K562 (cell line): ENCODE data around the gene BSCL2. TPM values are rescaled to one million over a fixed set of nuclear protein-coding genes. Genes with fewer than 3 reads are reported as not detected.

Source experiments
- ATAC-seq: fragments of 200-7000 bp; cut with Tn5 transposase; 3 replicates; pipeline ENCODE4 v1.9.1; 2020; ENCODE audit warnings: moderate library complexity
- BruUV-seq: library from RNA; stranded (reverse); fragments of 400-500 nt; replicated peaks from 2 replicates; lab custom pipeline; 2021; lab: Mats Ljungman, UMichigan
- CTCF ChIA-PET: fragments of 300-600 bp; formaldehyde crosslinking; extraction: SDS; loops from one replicate; lab custom pipeline; 2021; ENCODE audit warnings: low intra/inter-chr PET ratio; lab: Yijun Ruan, JAX
- POLR2A ChIA-PET: fragments of 300-600, 350-650 bp; sonication (Branson Sonifier 250); formaldehyde crosslinking; extraction: SDS; loops from one replicate; lab custom pipeline; 2021; ENCODE audit warnings: antibody characterized with exemption, inconsistent platforms; lab: Yijun Ruan, JAX
- DNase-seq, 4 experiments: peaks; one replicate each; pipeline versions ENCODE4 v3.0.0 to v3.0.0-alpha.2; 2011 to 2018; ENCODE audit warnings: low spot score in 3 of 4, mixed read lengths in 3 of 4; ENCODE audit errors: extremely low read depth in 1 of 4
- FAIRE-seq: peaks from 2 replicates; lab custom pipeline; 2011; peaks lifted over from hg19 to GRCh38; lab: Jason Lieb, UNC
- H2AFZ ChIP-seq: 2 replicates; pipeline ENCODE4 v1.6.0; 2011; ENCODE audit warnings: low read depth, low read length, control low read depth, inconsistent platforms
- H3K27ac ChIP-seq: fragments of 200-600 bp; 3 replicates; pipeline ENCODE4 v1.8.0; 2011; ENCODE audit warnings: low read depth, mild to moderate bottlenecking, control low read depth, inconsistent platforms, low read length, moderate library complexity, mixed read lengths; ENCODE audit errors: extremely low read depth
- H3K27me3 ChIP-seq, 2 experiments: fragments of 300-600 bp in 1 of 2; 2 replicates in 1 of 2; 3 replicates in 1 of 2; pipeline versions ENCODE4 v1.6.0 to v1.8.0; 2011; ENCODE audit warnings: inconsistent platforms in 2 of 2, low read length in 2 of 2, mild to moderate bottlenecking in 1 of 2, mixed read lengths in 1 of 2, moderate library complexity in 1 of 2; ENCODE audit not compliant: control insufficient read depth in 2 of 2, insufficient read depth in 2 of 2
- H3K36me3 ChIP-seq: fragments of 300-600 bp; 3 replicates; pipeline ENCODE4 v1.8.0; 2011; ENCODE audit warnings: mild to moderate bottlenecking, low read length, inconsistent platforms; ENCODE audit not compliant: control insufficient read depth, insufficient read depth
- H3K4me1 ChIP-seq, 2 experiments: fragments of 200-600 bp in 1 of 2; replicated peaks in 1 of 2; 2 replicates in 1 of 2; 3 replicates in 1 of 2; pipeline versions ENCODE4 v1.5.1 to v1.8.0; 2011; ENCODE audit warnings: inconsistent platforms in 2 of 2, low read length in 2 of 2, mild to moderate bottlenecking in 1 of 2, mixed read lengths in 1 of 2, moderate library complexity in 1 of 2; ENCODE audit not compliant: control insufficient read depth in 2 of 2, insufficient read depth in 2 of 2
- H3K4me2 ChIP-seq: 2 replicates; pipeline ENCODE4 v1.6.1; 2011; ENCODE audit warnings: low read length, control low read depth, inconsistent platforms, mixed read lengths; ENCODE audit not compliant: insufficient read depth
- H3K4me3 ChIP-seq: fragments of 200-600 bp; sonication (generic), shearing (Covaris generic); 2 replicates; pipeline ENCODE4 v1.5.1; 2016; ENCODE audit warnings: control low read depth, inconsistent platforms
- H3K79me2 ChIP-seq: fragments of 200-600 bp; 3 replicates; pipeline ENCODE4 v1.8.0; 2011; ENCODE audit warnings: low read length, inconsistent platforms; ENCODE audit not compliant: control insufficient read depth, insufficient read depth
- H3K9ac ChIP-seq, 2 experiments: 2 replicates each; pipeline versions ENCODE4 v1.6.0 to v1.6.1; 2011; ENCODE audit warnings: low read depth in 2 of 2, low read length in 2 of 2, control low read depth in 1 of 2, inconsistent platforms in 1 of 2, mild to moderate bottlenecking in 1 of 2, mixed read lengths in 1 of 2; ENCODE audit not compliant: insufficient read depth in 1 of 2
- H3K9me1 ChIP-seq: one replicate; pipeline ENCODE4 v1.6.0; 2011; ENCODE audit warnings: inconsistent platforms, mild to moderate bottlenecking, low read length, moderate library complexity; ENCODE audit not compliant: control insufficient read depth, insufficient read depth
- H3K9me3 ChIP-seq: replicated peaks from 2 replicates; pipeline ENCODE4 v1.5.1; 2011; ENCODE audit warnings: low read depth, low read length, inconsistent platforms; ENCODE audit not compliant: control insufficient read depth, insufficient read depth
- H4K20me1 ChIP-seq: replicated peaks from 2 replicates; pipeline ENCODE4 v1.6.1; 2011; ENCODE audit warnings: low read length, inconsistent platforms, mixed read lengths; ENCODE audit not compliant: control insufficient read depth, insufficient read depth
- GATAD2A ChIP-seq: fragments of 450-650 bp; IDR thresholded peaks from 2 replicates; pipeline ENCODE4 v1.6.1; 2017
- HES1 ChIP-seq: fragments of 450-650 bp; IDR thresholded peaks from 2 replicates; pipeline ENCODE4 v1.6.1; 2016; ENCODE audit warnings: low read depth, mild to moderate bottlenecking, moderate library complexity
- HMBOX1 ChIP-seq: sonication (generic); IDR thresholded peaks from 2 replicates; pipeline ENCODE4 v1.6.1; 2016
- HNRNPLL ChIP-seq: fragments of 200-400 bp; formaldehyde crosslinking; IDR thresholded peaks from 2 replicates; pipeline ENCODE4 v1.6.1; 2017; ENCODE audit warnings: low read length, low read depth, mild to moderate bottlenecking; ENCODE audit not compliant: poor library complexity, severe bottlenecking
- LCOR ChIP-seq: sonication (generic); formaldehyde crosslinking; IDR thresholded peaks from 2 replicates; pipeline ENCODE4 v1.8.0; 2022; ENCODE audit warnings: mild to moderate bottlenecking, missing genetic modification reagents
- NR1H2 ChIP-seq: sonication (generic); formaldehyde crosslinking; IDR thresholded peaks from 2 replicates; pipeline ENCODE4 v1.4.0; 2020; ENCODE audit warnings: mild to moderate bottlenecking, missing genetic modification reagents
- PHF20 ChIP-seq: fragments of 450-650 bp; IDR thresholded peaks from 2 replicates; pipeline ENCODE4 v1.6.1; 2018; ENCODE audit not compliant: partially characterized antibody
- POLR2A ChIP-seq: fragments of 450-650 bp; conservative IDR thresholded peaks from 2 replicates; pipeline ENCODE4 v1.6.1; 2016
- RBM34 ChIP-seq: fragments of 200-400 bp; formaldehyde crosslinking; IDR thresholded peaks from 2 replicates; pipeline ENCODE4 v1.6.1; 2018; ENCODE audit warnings: low read length, borderline replicate concordance; ENCODE audit not compliant: insufficient read depth
- SMARCE1 ChIP-seq: fragments of 450-650 bp; IDR thresholded peaks from 2 replicates; pipeline ENCODE4 v1.7.1; 2016; ENCODE audit warnings: mild to moderate bottlenecking
- TAF1 ChIP-seq: IDR thresholded peaks from 2 replicates; pipeline ENCODE4 v1.6.1; 2011; ENCODE audit warnings: mild to moderate bottlenecking, low read length, moderate library complexity; ENCODE audit not compliant: insufficient read depth, control insufficient read depth, severe bottlenecking; ENCODE audit errors: extremely low read depth
- ZBTB49 ChIP-seq: sonication (generic); formaldehyde crosslinking; IDR thresholded peaks from 2 replicates; pipeline ENCODE4 v1.8.0; 2022; ENCODE audit warnings: missing genetic modification reagents, mild to moderate bottlenecking, borderline replicate concordance
- ZEB2 ChIP-seq: fragments of 450-650 bp; IDR thresholded peaks from 2 replicates; pipeline ENCODE4 v1.6.1; 2016
- ZNF124 ChIP-seq: sonication (generic); formaldehyde crosslinking; IDR thresholded peaks from 2 replicates; pipeline ENCODE4 v1.8.1; 2022; ENCODE audit warnings: missing genetic modification reagents
- ZNF174 ChIP-seq: fragments of 250-450 bp; sonication (Bioruptor Pico); IDR thresholded peaks from 2 replicates; pipeline ENCODE4 v1.4.0; 2020; ENCODE audit warnings: mild to moderate bottlenecking
- ZNF583 ChIP-seq: fragments of 250-450 bp; sonication (Bioruptor Pico); IDR thresholded peaks from 2 replicates; pipeline ENCODE4 v1.4.0; 2020
- ZNF696 ChIP-seq: fragments of 250-450 bp; sonication (Bioruptor Pico); conservative IDR thresholded peaks from 2 replicates; pipeline ENCODE4 v1.4.0; 2020; ENCODE audit warnings: mild to moderate bottlenecking, moderate library complexity
- WGBS: fragments of 100-300 bp; shearing (Covaris generic); methylation state at CpG from one replicate; pipeline ENCODE4 v1.1.6; 2016; ENCODE audit warnings: low coverage, mixed read lengths; ENCODE audit not compliant: insufficient coverage; ENCODE audit errors: missing lambda C conversion rate; 5-methylcytosine and 5-hydroxymethylcytosine counted together
- in situ Hi-C: fragments of 300-500 bp; cut with MboI; formaldehyde crosslinking; loops from 4 replicates; pipeline ENCODE4 v1.15.0; 2018; ENCODE audit warnings: inconsistent platforms, mixed read lengths
- intact Hi-C: fragments of 100-400 bp; cut with micrococcal nuclease; formaldehyde crosslinking; loops from 2 replicates; pipeline ENCODE4 v1.14.2; 2022
- polyA plus RNA-seq, 8 experiments: library from polyadenylated mRNA; depleted of rRNA in 4 of 8; stranded (reverse) in 5 of 8; unstranded in 3 of 8; fragments of >200 nt; fragmentation: Nextera tagmentation in 2 of 8; fragmentation: Illumina TruSeq in 1 of 8; extraction: Ambion mirVana in 2 of 8; extraction: Trizol in 1 of 8; gene quantifications; 2 replicates each; pipeline versions ENCODE4 v1.2.1 to v1.2.3, GENCODE V29; 2011 to 2014; ENCODE audit warnings: inconsistent platforms in 1 of 8, missing spikeins in 1 of 8
- total RNA-seq, 7 experiments: library from RNA; depleted of rRNA in 6 of 7; stranded (reverse); fragments of >200 nt in 6 of 7; fragmentation: Illumina TruSeq in 2 of 7; extraction: Trizol in 2 of 7; gene quantifications; 2 replicates each; pipeline versions ENCODE4 v1.2.1 to v1.2.3, GENCODE V29; 2011 to 2021; ENCODE audit warnings: low replicate concordance in 1 of 7

BSCL2 gene
- total and polyA plus RNA-seq, 9 of the 15 experiments (the other 6 are each of a cell fraction or from before 2014, with no cell fraction given) = 18.9 to 51.7 (median 35.2) TPM

GRCh38 chr11:62647609-62648005, 59.6 kb downstream of the BSCL2 start:
- Histone ChIP-seq H3K79me2 (peaks cover 67% of the 10 kb centered on the region), H4K20me1 (peaks cover 20% of the 10 kb centered on the region), H3K4me1 (peaks cover 15 to 43% of the 10 kb centered on the region in 2 experiments), H3K9me1 (no peaks in the 10 kb centered on the region), H3K27ac (no peak overlapping the region; the same call in 2 of the 3 replicates), H3K36me3 (peaks cover 69% of the 10 kb centered on the region), H3K4me2 (no peak overlapping the region), H3K9me3 (no peaks in the 10 kb centered on the region), H3K9ac (peak overlapping the region in 1 of 2 experiments; percentile 85; a peak in 2 of 4 replicates), H3K27me3 (no peaks in the 10 kb centered on the region), H2AFZ (no peak overlapping the region), H3K4me3 (no peak overlapping the region)
- ChIA-PET POLR2A (interaction anchor here (0.6 to 2.8 kb wide), 5 partner anchors 10 to 1043 kb away, joined by 3 to 40 read pairs (median 8); partner anchors contain the start of genes C11orf98, CSKMT, LBHD1 and UQCC3), CTCF (no interaction called here)
- in situ Hi-C loops = no loop called here
- no peak for ATAC-seq
- intact Hi-C loops = loop anchor here (2.0 kb wide), 2 partner anchors 17 to 35 kb away; partner anchors contain the start of genes C11orf98, CSKMT, EML3 and ROM1
- no TSS peak for BruUV-seq
- FAIRE-seq = no peak
- no peak for TF ChIP-seq RBM34
- TF ChIP-seq ZNF174 = no peak
- no peak for TF ChIP-seq HMBOX1
- no peak for TF ChIP-seq SMARCE1
- TF ChIP-seq ZNF124 = no peak
- TF ChIP-seq ZBTB49 (CRISPR knock-in tag) = no peak
- no peak for TF ChIP-seq NR1H2
- TF ChIP-seq HES1 = no peak
- TF ChIP-seq POLR2A = no peak
- no peak for TF ChIP-seq ZEB2
- TF ChIP-seq HNRNPLL = no peak
- no peak for TF ChIP-seq TAF1
- no peak for TF ChIP-seq PHF20
- TF ChIP-seq LCOR (CRISPR knock-in tag) = no peak
- no peak for TF ChIP-seq ZNF696 (CRISPR knock-in tag)
- TF ChIP-seq ZNF583 (CRISPR knock-in tag) = no peak
- no peak for TF ChIP-seq GATAD2A
- WGBS = 69% methylated on average over 6 of the region's 6 CpGs
- no peak for DNase-seq
